Stomach (tissue), 9 donors: ENCODE data around the gene TMTC1. TPM values are rescaled to one million over a fixed set of nuclear protein-coding genes. Genes with fewer than 3 reads are reported as not detected.

Experiments used
- DNase-seq, 2 donors: peaks; one replicate each; pipeline versions ENCODE4 v3.0.0 to v3.0.0-alpha.2; 2013 to 2019
- H3K27ac ChIP-seq, 5 donors: fragments of 200-600 bp in 4 of 5; sonication (generic) in 4 of 5; one replicate each; pipeline ENCODE4 v1.5.1; 2013 to 2019; ENCODE audit warnings: mild to moderate bottlenecking in 1 of 5, moderate library complexity in 1 of 5
- H3K27me3 ChIP-seq, 3 donors: fragments of 200-600 bp; sonication (generic); one replicate each; pipeline ENCODE4 v1.5.1; 2017 to 2019; ENCODE audit warnings: mixed run types in 1 of 3
- H3K36me3 ChIP-seq, 4 donors: fragments of 200-600 bp; sonication (generic); 1 replicate in 3 of 4; 2 replicates in 1 of 4; pipeline ENCODE4 v1.5.1; 2016 to 2019
- H3K4me1 ChIP-seq, 4 donors: fragments of 200-600 bp; sonication (generic); one replicate each; pipeline ENCODE4 v1.5.1; 2016 to 2019
- H3K4me3 ChIP-seq, 4 donors: fragments of 200-600 bp; sonication (generic) in 3 of 4; one replicate each; pipeline ENCODE4 v1.5.1; 2016 to 2019; ENCODE audit warnings: mild to moderate bottlenecking in 1 of 4
- H3K9me3 ChIP-seq, 4 donors: fragments of 200-600 bp; sonication (generic); one replicate each; pipeline ENCODE4 v1.5.1; 2016 to 2019
- CTCF ChIP-seq, 7 experiments: fragments of 450-650 bp in 4 of 7; fragments of 200-600 bp in 3 of 7; sonication (generic) in 3 of 7; IDR thresholded peaks; one replicate each; pipeline ENCODE4 v1.5.1; 2016 to 2019; ENCODE audit warnings: antibody characterized with exemption in 7 of 7, control low read depth in 2 of 7, mild to moderate bottlenecking in 1 of 7
- EP300 ChIP-seq: sonication (generic); formaldehyde crosslinking; IDR thresholded peaks from one replicate; pipeline ENCODE4 v1.6.1; 2017; ENCODE audit warnings: antibody characterized with exemption
- POLR2A ChIP-seq, 4 donors: fragments of 450-650 bp; IDR thresholded peaks; one replicate each; pipeline ENCODE4 v1.6.1; 2016; ENCODE audit warnings: antibody characterized with exemption in 4 of 4, control low read depth in 2 of 4, mild to moderate bottlenecking in 1 of 4, moderate library complexity in 1 of 4
- POLR2AphosphoS5 ChIP-seq, 3 donors: sonication (generic); formaldehyde crosslinking; IDR thresholded peaks; one replicate each; pipeline ENCODE4 v1.6.1; 2016; ENCODE audit warnings: antibody characterized with exemption in 3 of 3
- WGBS, 5 donors: extraction: QIAGEN DNeasy Blood & Tissue Kit in 3 of 5; methylation state at CpG; one replicate each; pipeline versions ENCODE4 v1.1.5 to v1.1.7; 2013 to 2018; 5-methylcytosine and 5-hydroxymethylcytosine counted together
- intact Hi-C: fragments of 100-400 bp; cut with DNase I; formaldehyde crosslinking; loops from one replicate; pipeline ENCODE4 v1.15.1; 2023; ENCODE audit warnings: low total_unique reads
- polyA plus RNA-seq, 3 donors: library from polyadenylated mRNA; stranded (reverse); fragments of 200-250 nt; gene quantifications; one replicate each; pipeline ENCODE4 v1.2.3, GENCODE V29; 2013
- total RNA-seq, 5 donors: library from RNA; depleted of rRNA; stranded (reverse); fragments of >200 nt; gene quantifications; one replicate each; pipeline versions ENCODE4 v1.1.0 to v1.2.3, GENCODE V29; 2014 to 2016
- donor health status: healthy with polysubstance abuse.
- donor health status: Bipolar disorder and iron deficiency.
- donor health status: healthy.

The TMTC1 gene
- total and polyA plus RNA-seq, 8 donors, result 1.5 to 76.8 (median 19.1) TPM

- Histone ChIP-seq H3K4me1 (peaks cover 0 to 18% (median 8%) of the 10 kb centered on the region in 4 donors), H3K36me3 (peaks cover 0 to 16% (median 2%) of the 10 kb centered on the region in 4 donors), H3K27ac (no peak overlapping the region), H3K9me3 (peaks cover 0 to 7% (median 0%) of the 10 kb centered on the region in 4 donors), H3K4me3 (no peak overlapping the region), H3K27me3 (no peaks in the 10 kb centered on the region)
- no peak for DNase-seq
- WGBS, 5 donors, result 88 to 94% (median 92%) methylated on average over 1 of the region's 1 CpG
- intact Hi-C loops, result no loop called here
- TF ChIP-seq POLR2A (IDR thresholded peaks at IDR 0.05) (no peak), CTCF (IDR thresholded peaks at IDR 0.05) (no peak), EP300 (no peak), POLR2AphosphoS5 (IDR thresholded peaks at IDR 0.05) (no peak)
Observed at GRCh38 chr12:29627221-29627620, 156.5 kb downstream of the TMTC1 start.

- H3K27ac ChIP-seq, result peak overlapping the region in 3 of 5 donors; percentile 6 to 13 (median 9)
- DNase-seq, result peak in 1 of 2 donors; percentile 36
- peaks cover 0 to 13% (median 2%) of the 10 kb centered on the region in 4 donors for H3K36me3 ChIP-seq
- H3K4me1 ChIP-seq, result peaks cover 0 to 18% (median 8%) of the 10 kb centered on the region in 4 donors
- 40 to 53% (median 45%) methylated on average over 2 of the region's 2 CpGs for WGBS, 5 donors
- H3K27me3 ChIP-seq, result no peaks in the 10 kb centered on the region
- intact Hi-C loops, result no loop called here
- TF ChIP-seq CTCF (IDR thresholded peaks at IDR 0.05) (no peak), POLR2A (IDR thresholded peaks at IDR 0.05) (no peak), POLR2AphosphoS5 (IDR thresholded peaks at IDR 0.05) (no peak), EP300 (no peak)
- H3K4me3 ChIP-seq, result no peak overlapping the region
- H3K9me3 ChIP-seq, result peaks cover 0 to 7% (median 0%) of the 10 kb centered on the region in 4 donors
Observed at GRCh38 chr12:29625359-29625953, 158.3 kb downstream of the TMTC1 start.

- Histone ChIP-seq H3K27ac (no peak overlapping the region), H3K4me3 (no peak overlapping the region), H3K4me1 (peaks cover 0 to 18% (median 8%) of the 10 kb centered on the region in 4 donors), H3K9me3 (no peaks in the 10 kb centered on the region), H3K27me3 (no peaks in the 10 kb centered on the region), H3K36me3 (no peaks in the 10 kb centered on the region)
- TF ChIP-seq EP300 (no peak), CTCF (IDR thresholded peaks at IDR 0.05) (no peak), POLR2A (IDR thresholded peaks at IDR 0.05) (no peak), POLR2AphosphoS5 (IDR thresholded peaks at IDR 0.05) (no peak)
- no peak for DNase-seq
- intact Hi-C loops, result no loop called here
- WGBS, 5 donors, result 86 to 91% (median 89%) methylated on average over 1 of the region's 1 CpG
Observed at GRCh38 chr12:29622251-29622650, 161.5 kb downstream of the TMTC1 start.

GRCh38 chr12:29620030-29620429, 163.7 kb downstream of the TMTC1 start:
- no peak for DNase-seq
- Histone ChIP-seq H3K9me3 (no peaks in the 10 kb centered on the region), H3K36me3 (no peaks in the 10 kb centered on the region), H3K4me3 (no peak overlapping the region), H3K27ac (no peak overlapping the region), H3K27me3 (no peaks in the 10 kb centered on the region), H3K4me1 (peaks cover 0 to 11% (median under 1%) of the 10 kb centered on the region in 4 donors)
- 90 to 97% (median 95%) methylated on average over 1 of the region's 1 CpG for WGBS, 5 donors
- TF ChIP-seq CTCF (IDR thresholded peaks at IDR 0.05) (no peak), EP300 (no peak), POLR2A (IDR thresholded peaks at IDR 0.05) (no peak), POLR2AphosphoS5 (IDR thresholded peaks at IDR 0.05) (no peak)
- intact Hi-C loops, result no loop called here
